Transverse colon (tissue), 4 donors: ENCODE results near the gene SIAE. TPM values are rescaled to one million over a fixed set of nuclear protein-coding genes. Genes with fewer than 3 reads are reported as not detected.

Experiments
- DNase-seq: peaks from one replicate; pipeline ENCODE4 v3.0.0-alpha.2; 2019
- H3K27ac ChIP-seq, 4 donors: fragments of 200-600 bp; sonication (generic); 2 replicates each; pipeline ENCODE4 v1.5.1; 2016 to 2018; ENCODE audit warnings: inconsistent platforms in 4 of 4
- H3K27me3 ChIP-seq: fragments of 200-600 bp; sonication (generic); 2 replicates; pipeline ENCODE4 v1.5.1; 2017; ENCODE audit warnings: inconsistent platforms
- H3K36me3 ChIP-seq, 4 donors: fragments of 200-600 bp; sonication (generic); 2 replicates each; pipeline ENCODE4 v1.5.1; 2017 to 2019; ENCODE audit warnings: inconsistent platforms in 4 of 4
- H3K4me1 ChIP-seq, 4 donors: fragments of 200-600 bp; sonication (generic); 2 replicates each; pipeline ENCODE4 v1.5.1; 2017 to 2020; ENCODE audit warnings: inconsistent platforms in 4 of 4
- H3K4me3 ChIP-seq, 4 donors: fragments of 200-600 bp; sonication (generic); 1 replicate in 1 of 4; 2 replicates in 3 of 4; pipeline versions ENCODE4 v1.5.1 to v1.6.1; 2017 to 2019; ENCODE audit warnings: inconsistent platforms in 4 of 4
- H3K9me3 ChIP-seq, 2 donors: fragments of 200-600 bp; sonication (generic); 2 replicates each; pipeline ENCODE4 v1.5.1; 2017 to 2019; ENCODE audit warnings: inconsistent platforms in 2 of 2
- CTCF ChIP-seq, 5 experiments: fragments of 200-600 bp in 3 of 5; fragments of 450-650 bp in 2 of 5; sonication (generic) in 3 of 5; IDR thresholded peaks; 1 replicate in 2 of 5; 2 replicates in 3 of 5; pipeline ENCODE4 v1.5.1; 2016 to 2017; ENCODE audit warnings: antibody characterized with exemption in 5 of 5, inconsistent platforms in 3 of 5, mild to moderate bottlenecking in 2 of 5, moderate library complexity in 1 of 5
- EP300 ChIP-seq: sonication (generic); formaldehyde crosslinking; IDR thresholded peaks from one replicate; pipeline ENCODE4 v1.6.1; 2017; ENCODE audit warnings: antibody characterized with exemption, low read depth
- POLR2A ChIP-seq: fragments of 450-650 bp; IDR thresholded peaks from one replicate; pipeline ENCODE4 v1.6.1; 2016; ENCODE audit warnings: antibody characterized with exemption, mild to moderate bottlenecking, moderate library complexity
- POLR2AphosphoS5 ChIP-seq, 3 donors: sonication (generic); formaldehyde crosslinking; IDR thresholded peaks; one replicate each; pipeline ENCODE4 v1.6.1; 2016; ENCODE audit warnings: antibody characterized with exemption in 3 of 3
- WGBS, 2 donors: methylation state at CpG; one replicate each; pipeline ENCODE4 v1.1.5; 2018; ENCODE audit warnings: low coverage in 1 of 2; 5-methylcytosine and 5-hydroxymethylcytosine counted together
- in situ Hi-C, 4 donors: fragments of 200-750 bp; cut with MboI; loops; one replicate each; pipeline versions ENCODE4 v1.15.0 to v1.15.1; 2017; ENCODE audit warnings: low sequenced_read_pairs in 3 of 4, low pct_ligation_motif_present in 1 of 4, low pct_unique_long_range_greater_than_20kb in 1 of 4
- intact Hi-C: fragments of 100-400 bp; cut with DNase I; formaldehyde crosslinking; loops from one replicate; pipeline ENCODE4 v1.15.1; 2023; ENCODE audit warnings: low total_unique reads
- total RNA-seq, 4 donors: library from RNA; depleted of rRNA; stranded (reverse); fragments of >200 nt; gene quantifications; one replicate each; pipeline ENCODE4 v1.1.0, GENCODE V29; 2016

Gene SIAE
- total RNA-seq, 4 donors from 2014 or later, result 38.4 to 183 (median 81.2) TPM

- TF ChIP-seq CTCF (IDR thresholded peaks at IDR 0.05) (no peak), POLR2AphosphoS5 (IDR thresholded peaks at IDR 0.05) (no peak), POLR2A (no peak), EP300 (no peak)
- peaks cover 5 to 12% (median 9%) of the 10 kb centered on the region in 4 donors for H3K4me1 ChIP-seq
- H3K4me3 ChIP-seq, result peak overlapping the region in 3 of 4 donors; percentile 15 to 48 (median 35)
- in situ Hi-C loops, result no loop called here
- H3K9me3 ChIP-seq, result no peaks in the 10 kb centered on the region
- H3K27me3 ChIP-seq, result peaks cover 48% of the 10 kb centered on the region
- H3K27ac ChIP-seq, result no peak overlapping the region
- H3K36me3 ChIP-seq, result no peaks in the 10 kb centered on the region
- 2% methylated on average over 45 of the region's 45 CpGs; no CpG with 5 or more reads in 1 of the 2 donors for WGBS, 2 donors
- intact Hi-C loops, result no loop called here
- DNase-seq, result no peak
These were observed 44.5 kb upstream of the SIAE start for GRCh38 chr11:124717786-124718651.

- intact Hi-C loops, result no loop called here
- peak overlapping the region in 2 of 4 donors; percentile 35 to 48 for H3K4me3 ChIP-seq
- 64 to 76% methylated on average over 3 to 7 of the region's 7 CpGs for WGBS, 2 donors
- H3K36me3 ChIP-seq, result no peaks in the 10 kb centered on the region
- DNase-seq, result no peak
- H3K27me3 ChIP-seq, result peaks cover 48% of the 10 kb centered on the region
- H3K4me1 ChIP-seq, result peaks cover 5 to 12% (median 9%) of the 10 kb centered on the region in 4 donors
- no peak overlapping the region for H3K27ac ChIP-seq
- no peaks in the 10 kb centered on the region for H3K9me3 ChIP-seq
- TF ChIP-seq POLR2A (no peak), POLR2AphosphoS5 (IDR thresholded peaks at IDR 0.05) (no peak), CTCF (IDR thresholded peaks at IDR 0.05) (no peak), EP300 (no peak)
- in situ Hi-C loops, result no loop called here
These were observed 43.9 kb upstream of the SIAE start for GRCh38 chr11:124717421-124717785.

GRCh38 chr11:124716591-124716990, 43.1 kb upstream of the SIAE start:
- Histone ChIP-seq H3K4me1 (peaks cover 5 to 12% (median 9%) of the 10 kb centered on the region in 4 donors), H3K4me3 (no peak overlapping the region), H3K9me3 (no peaks in the 10 kb centered on the region), H3K27me3 (peaks cover 44% of the 10 kb centered on the region), H3K27ac (no peak overlapping the region), H3K36me3 (no peaks in the 10 kb centered on the region)
- 38 to 69% methylated on average over 3 of the region's 3 CpGs for WGBS, 2 donors
- no peak for DNase-seq
- in situ Hi-C loops, result no loop called here
- TF ChIP-seq POLR2A (no peak), POLR2AphosphoS5 (IDR thresholded peaks at IDR 0.05) (no peak), EP300 (no peak), CTCF (IDR thresholded peaks at IDR 0.05) (no peak)
- intact Hi-C loops, result no loop called here

GRCh38 chr11:124712392-124712791, 38.9 kb upstream of the SIAE start:
- Histone ChIP-seq H3K4me3 (no peak overlapping the region), H3K36me3 (no peaks in the 10 kb centered on the region), H3K9me3 (peaks cover 3 to 10% of the 10 kb centered on the region in 2 donors), H3K4me1 (no peaks in the 10 kb centered on the region), H3K27me3 (peaks cover 11% of the 10 kb centered on the region), H3K27ac (peak overlapping the region in 1 of 4 donors; percentile 28)
- 46 to 70% methylated on average over 1 to 3 of the region's 3 CpGs for WGBS, 2 donors
- DNase-seq, result no peak
- in situ Hi-C loops, result no loop called here
- TF ChIP-seq POLR2AphosphoS5 (IDR thresholded peaks at IDR 0.05) (peak in 2 of 3 donors; percentile 22 to 56), CTCF (IDR thresholded peaks at IDR 0.05) (no peak)
- intact Hi-C loops, result no loop called here
